Measurements from ENCODE around the gene GJA5.

GRCh38 chr1:147772570-147772969 is 12.2 kb upstream of the GJA5 start:
- TF ChIP-seq POLR2A (IDR thresholded peaks at IDR 0.05) (no peak), CTCF (IDR thresholded peaks at IDR 0.05) (no peak), EP300 (IDR thresholded peaks at IDR 0.05) (no peak)
